Measurements from ENCODE around the gene FKBP14.
A peak's percentile ranks its signal among the peaks of the same experiment; 100 is the strongest.
"Not testable (repeated sequence)": the region's sequence is repeated elsewhere in the genome, so short reads cannot be mapped to it uniquely, and the experiment has no call there.

The FKBP14 gene

DNA sequence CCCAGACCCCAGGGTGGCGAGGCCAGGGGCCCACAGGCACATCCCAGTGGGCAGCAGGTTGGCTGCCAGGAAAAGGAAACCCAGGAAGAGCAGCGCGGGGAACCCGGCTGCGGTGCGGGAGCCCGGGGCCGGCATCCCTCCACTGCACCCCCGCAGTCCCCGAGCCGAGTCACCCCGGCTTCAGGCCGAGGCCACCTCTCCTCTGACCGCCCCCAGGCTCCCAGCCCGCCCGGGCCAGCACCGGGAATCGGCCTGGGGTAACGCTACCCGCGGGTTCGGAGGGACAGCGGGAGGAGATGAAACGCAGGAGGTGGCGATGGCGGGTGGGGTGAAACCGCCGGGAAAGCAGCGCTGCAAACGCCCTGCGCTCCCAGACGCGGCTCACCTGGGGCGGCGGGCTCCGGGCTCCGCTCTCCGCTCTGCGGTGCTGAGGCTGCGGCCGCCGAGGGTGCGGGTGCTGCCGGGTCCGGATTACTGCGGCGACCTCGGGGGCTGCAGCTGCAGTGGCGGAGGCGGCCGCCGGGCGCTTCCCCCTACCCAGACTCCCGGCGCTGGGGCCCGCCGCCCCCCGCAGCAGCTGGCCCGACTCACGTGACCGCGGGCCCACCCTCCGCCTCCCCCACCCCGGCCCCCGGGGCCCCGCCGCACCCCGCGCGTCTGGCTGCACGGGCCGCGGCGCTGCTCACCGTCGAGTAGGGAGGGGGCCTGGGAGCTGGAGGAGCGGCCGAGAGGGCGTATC lies 37.1 kb downstream of the FKBP14 start, which contains the start of gene SCRN1:
Gene SCRN1 (minus strand): TSS at position 545 of the 739 bp plus-strand sequence. CDS start 20,734 bp downstream, outside the sequence.
- DNase-seq = no peak

DNA sequence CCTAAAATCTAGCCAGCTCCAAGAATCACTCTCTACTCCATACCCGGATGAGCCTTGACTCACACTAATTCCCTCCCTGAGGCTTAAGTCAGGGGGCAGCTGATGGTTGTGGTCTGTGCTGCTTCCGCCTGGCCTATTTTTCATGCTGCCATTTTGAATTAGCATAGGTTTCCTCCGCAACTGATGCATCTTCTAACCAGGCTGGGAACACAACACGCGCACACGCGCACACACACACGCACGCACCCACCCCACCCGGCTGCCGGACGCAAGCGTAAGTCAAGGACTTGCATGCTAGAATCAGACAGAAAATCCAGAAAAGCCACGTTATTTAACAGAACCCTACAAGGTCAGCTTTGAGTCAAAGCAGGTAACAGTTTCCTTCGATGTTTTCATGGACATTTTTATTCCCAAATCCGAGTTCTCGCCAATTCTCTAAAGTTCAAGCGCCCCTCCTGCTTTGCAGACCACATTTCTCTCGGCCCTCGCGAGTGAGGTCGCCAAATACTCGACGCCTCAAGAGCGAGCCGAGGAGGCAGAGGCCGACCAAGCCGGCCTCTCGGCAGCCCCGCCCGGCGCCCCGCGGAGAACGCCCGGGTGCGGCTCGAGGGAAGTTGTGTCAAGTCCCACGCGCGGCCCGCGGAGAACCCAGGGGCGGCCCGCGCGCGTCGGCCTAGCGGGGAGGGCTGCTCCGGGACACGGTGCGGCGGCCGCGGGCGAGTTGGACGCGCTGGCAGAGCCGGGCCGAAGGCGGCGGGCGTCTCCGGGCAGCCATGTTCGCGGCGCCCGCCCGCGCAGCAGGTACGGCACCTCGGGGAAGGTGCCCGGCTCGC lies 37.9 kb downstream of the FKBP14 start:
- peak; percentile 43 for DNase-seq

DNA sequence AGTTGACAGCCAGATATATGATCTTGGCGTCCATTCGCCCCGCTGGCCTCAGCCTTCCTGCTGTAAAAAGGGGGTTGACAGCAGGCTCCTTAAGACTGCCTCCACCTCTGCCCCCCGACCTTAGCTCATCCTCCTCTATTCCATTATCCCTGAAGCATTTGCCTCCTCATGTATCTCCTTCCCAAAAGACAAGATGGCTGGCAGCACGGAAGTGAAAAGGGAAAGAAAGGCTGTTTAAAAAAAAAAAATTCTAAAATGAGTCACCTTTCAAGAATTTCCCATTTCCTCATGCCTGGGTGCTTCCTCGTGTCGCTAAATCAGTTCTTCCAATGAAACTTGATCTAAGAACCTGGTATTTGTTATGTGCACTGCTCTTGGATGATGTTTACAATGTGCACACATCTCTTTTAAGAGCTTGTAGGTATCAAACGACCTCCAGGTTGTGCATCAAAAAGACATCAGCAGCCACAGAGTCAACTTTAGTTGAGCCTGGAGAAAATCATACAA lies 38.6 kb downstream of the FKBP14 start:
- DNase-seq = no peak

DNA sequence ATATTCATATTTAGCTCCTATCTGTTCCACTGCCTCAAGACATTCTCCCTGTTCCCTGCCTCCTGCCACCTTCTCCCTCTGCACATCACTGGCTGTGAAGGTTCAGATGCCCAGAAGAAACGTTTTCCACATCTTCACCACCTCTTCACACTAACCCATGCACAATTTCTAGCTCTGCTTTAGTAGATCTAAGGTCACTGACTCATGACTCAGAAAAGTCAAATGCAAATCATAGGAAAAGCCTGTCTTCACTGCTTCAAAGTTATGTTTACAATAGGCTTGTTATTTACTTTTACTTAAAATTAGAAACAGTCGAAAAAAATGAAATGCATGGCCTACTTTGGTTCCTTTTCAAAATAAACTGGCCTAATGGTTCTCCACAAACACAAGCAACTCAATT lies 39.4 kb downstream of the FKBP14 start:
- DNase-seq = no peak

DNA sequence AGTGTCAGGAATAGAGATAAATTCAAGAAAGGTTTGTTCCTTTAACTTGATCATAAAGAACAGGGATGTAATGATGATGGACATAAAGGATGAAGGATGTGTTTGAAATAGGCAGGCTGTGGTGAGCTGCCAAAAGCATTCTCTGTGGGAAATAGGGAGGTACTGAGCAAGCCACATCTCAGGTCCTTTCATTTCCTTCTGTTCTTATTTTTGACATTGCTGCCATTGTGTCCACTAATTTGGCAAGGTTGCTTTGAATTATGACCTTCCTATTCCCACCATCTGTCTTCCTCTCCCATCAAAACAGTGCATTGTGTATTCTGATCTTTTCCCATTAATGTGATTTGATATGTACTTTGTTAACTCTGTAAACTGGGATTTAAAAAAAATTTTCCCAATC lies 46.4 kb downstream of the FKBP14 start:
- no peak for DNase-seq

DNA sequence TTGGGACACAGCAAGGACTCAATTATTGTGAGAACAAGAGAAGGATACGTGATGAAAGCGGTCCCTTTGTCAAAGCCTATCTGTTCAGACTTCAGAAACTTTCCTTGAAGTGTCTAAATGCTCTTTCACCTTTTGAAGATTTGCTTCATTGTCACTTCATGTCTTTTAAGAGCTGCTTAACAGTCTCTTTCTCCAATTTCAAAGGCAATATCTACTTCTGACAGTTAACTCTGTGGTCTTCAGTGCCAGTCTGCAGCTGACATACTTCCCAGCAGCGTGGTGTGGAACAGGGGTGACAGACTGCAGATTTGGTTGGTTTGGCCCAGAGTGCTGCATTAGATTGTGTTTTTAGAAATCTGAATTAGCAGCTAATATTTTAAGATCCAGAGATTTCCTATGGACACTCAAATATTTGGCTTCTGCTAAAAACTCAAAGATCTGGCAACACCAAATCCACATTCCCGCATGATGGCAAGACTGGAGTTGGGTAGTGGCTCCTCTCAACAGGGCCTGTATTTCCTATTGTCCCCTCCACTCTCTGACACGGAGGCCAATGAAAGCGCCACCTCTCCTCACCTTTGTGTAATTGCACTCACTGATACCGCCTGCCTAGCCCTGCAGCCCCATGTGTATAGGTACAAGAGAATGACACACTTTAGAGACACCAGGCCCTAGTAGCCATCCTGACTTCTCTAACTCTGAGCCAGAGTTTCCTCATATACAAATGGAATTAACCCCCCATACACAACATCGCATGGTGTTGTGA lies 48.4 kb downstream of the FKBP14 start:
- DNase-seq = no peak

DNA sequence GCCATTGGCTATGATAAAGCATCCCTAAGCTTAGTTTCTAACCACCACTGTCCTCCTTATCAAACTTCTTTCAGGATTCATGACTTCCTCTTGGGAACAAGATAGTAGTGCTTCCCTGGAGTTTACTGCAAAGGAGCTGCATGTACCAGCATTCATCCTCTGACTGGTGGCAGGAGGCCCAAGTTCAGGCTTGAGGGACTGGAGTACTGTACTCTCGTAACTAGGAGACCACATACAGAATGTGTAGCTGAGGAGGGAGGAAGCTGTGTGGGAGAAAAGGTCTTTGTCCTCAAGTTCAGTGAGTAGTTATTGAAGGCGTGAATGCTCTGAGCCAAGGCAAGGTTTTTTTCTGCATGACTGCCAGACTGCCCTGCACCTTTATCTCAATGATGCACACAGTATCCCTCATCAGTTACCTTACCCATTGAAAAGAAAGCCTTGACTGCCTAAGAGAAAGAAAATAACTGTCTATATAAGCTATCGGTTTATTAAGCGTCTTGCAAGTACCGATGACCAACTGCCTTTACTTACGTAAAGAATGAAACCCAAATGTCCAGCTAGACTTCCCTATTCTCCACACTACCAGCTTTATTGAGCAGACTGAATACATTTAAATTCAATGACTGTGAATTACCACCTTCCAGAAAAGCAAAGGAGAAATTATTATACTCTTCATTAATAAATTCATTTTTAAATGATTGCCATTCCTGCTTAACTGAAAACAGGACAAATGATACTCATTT lies 49.7 kb downstream of the FKBP14 start:
- no peak for DNase-seq

DNA sequence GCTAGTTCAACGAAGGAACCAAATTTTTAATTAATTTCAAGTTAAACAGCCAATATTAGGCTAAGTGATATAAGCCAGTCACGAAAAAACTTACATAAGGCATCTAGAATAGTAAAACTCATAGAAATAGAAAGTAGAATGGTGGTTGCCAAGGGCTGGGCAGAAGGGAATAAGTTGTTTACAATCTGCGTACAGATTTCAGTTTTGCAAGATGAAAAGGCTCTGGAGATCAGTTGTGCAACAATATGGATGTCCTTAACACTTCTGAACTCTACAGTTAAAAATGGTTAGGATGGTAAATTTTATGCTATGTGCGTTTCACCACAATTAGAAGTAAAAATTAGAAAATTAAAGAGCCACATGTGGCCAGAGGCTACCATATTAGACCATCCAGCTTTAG lies 50.2 kb downstream of the FKBP14 start:
- DNase-seq = no peak

DNA sequence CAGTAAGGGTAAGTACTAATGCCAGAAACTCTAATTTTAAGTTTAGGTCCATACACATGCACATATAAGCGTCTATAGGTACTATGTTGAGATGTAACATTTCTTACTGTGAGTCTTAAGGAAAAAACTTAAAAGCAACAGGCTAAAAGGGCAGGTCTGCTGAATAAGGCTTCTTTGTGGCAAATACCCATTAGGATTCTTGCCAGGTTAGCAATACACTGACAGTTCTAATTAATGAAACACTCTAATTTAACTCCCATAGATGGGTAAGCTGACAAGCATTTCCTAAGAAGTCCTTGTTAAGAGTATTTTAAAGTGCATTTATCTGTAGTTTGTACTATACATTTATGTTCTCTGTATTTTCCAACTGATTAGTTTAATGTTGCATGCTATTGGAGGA lies 50.9 kb downstream of the FKBP14 start:
- DNase-seq = no peak

DNA sequence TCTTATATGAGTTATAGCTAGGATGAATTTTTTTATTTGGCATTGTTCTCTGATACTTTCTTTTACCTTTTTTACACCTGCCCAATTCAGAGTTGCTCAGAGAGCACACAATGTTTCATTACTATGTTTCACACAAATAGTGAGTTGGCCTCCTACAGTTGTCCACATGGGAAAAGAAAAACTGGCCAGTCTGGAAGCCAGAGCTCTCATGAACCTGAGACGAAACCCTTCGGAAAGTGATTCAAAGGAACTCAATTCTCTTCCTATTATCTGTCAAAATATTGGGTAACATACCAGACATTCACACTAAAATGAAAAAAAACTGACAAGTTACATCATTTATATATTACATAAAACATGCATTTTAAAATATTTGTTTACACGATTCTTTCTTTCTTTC lies 52.2 kb downstream of the FKBP14 start:
- no peak for DNase-seq

DNA sequence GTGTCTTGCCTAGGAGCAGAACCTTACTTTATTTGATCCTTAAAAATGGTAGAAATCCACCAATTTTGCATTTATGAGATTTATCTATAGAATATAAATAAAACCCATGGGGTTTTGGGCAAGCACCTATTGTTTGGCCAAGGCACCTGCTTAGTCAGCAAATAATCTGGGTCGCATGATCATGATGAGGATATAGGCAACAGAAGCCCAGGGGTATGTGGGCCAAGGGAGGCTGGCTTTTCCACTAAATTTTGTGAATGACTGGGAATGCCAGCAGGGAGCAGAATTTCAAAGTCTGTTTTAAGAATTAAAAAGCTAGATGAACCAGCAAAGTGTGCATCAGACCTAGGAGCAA lies 54.2 kb downstream of the FKBP14 start:
- DNase-seq = no peak

DNA sequence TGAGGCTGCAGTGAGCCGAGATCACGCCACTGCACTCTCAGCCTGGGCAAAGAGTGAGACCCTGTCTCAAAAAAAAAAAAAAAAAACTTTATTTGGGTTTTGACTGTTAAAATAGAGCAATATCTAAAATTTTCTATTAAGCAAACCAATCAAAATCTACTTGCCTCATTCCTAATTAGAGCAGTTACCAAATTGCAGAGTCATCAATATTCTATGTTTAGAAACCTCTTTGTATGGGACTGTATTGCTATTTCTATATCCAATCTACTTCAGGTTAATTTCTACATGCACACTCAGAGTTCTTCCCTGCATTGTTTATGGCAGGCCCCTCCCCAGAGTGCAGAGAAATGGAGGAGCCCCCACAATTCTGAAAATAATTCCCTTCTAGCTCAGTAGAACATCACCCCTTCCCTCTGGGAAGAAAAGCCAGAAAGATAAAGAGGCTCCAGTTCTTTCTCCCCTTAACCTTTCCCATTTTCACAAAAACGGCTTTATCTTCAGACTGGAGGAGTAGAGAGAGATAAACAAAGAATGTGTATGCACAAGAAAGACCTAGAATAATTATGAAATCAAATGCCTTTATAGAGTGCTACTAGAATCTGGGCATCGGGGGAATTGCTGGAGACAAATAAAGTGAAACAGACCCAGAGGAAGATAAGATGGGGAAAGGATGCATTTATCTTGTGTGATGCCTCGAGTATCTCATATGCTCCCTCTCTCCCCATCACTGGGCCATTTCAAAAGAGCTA lies 54.8 kb downstream of the FKBP14 start:
- DNase-seq = no peak

DNA sequence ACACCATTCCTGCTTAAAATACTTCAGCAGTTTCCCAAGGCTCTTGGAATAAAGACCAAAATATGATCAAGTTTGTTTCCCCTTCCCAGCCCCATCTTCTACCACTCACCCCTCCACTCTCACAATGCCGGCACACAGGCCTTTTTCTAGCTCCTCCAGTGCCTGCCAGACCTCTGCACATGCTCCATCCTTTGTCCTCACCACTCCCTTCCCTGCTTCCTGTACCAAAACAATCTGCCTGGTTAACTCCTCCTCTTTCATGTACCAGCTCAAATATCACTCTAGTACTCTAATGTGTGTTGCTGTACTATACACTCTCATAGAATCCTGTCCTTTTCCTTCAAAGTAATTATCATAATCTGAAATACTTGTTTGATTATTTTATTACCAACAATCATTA lies 56.3 kb downstream of the FKBP14 start:
- DNase-seq = no peak

DNA sequence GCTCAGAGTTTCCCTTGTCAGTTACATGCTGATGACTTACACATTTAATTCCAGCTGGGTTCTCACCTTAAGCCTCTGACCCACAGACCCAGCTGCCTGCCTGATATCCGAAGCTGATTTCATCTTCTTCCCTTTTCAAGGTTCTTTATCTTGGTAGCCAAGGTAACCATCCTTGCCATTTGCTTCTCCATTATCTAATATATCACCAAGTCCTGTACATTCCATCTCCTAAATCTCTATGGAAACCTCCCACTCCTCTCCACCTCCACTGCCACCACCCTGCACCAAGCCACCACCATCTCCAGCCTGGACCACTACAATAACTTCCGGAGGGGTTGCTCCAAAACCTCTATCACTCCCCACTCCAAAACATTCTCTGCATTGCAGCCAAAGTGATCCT lies 56.8 kb downstream of the FKBP14 start:
- DNase-seq = no peak

DNA sequence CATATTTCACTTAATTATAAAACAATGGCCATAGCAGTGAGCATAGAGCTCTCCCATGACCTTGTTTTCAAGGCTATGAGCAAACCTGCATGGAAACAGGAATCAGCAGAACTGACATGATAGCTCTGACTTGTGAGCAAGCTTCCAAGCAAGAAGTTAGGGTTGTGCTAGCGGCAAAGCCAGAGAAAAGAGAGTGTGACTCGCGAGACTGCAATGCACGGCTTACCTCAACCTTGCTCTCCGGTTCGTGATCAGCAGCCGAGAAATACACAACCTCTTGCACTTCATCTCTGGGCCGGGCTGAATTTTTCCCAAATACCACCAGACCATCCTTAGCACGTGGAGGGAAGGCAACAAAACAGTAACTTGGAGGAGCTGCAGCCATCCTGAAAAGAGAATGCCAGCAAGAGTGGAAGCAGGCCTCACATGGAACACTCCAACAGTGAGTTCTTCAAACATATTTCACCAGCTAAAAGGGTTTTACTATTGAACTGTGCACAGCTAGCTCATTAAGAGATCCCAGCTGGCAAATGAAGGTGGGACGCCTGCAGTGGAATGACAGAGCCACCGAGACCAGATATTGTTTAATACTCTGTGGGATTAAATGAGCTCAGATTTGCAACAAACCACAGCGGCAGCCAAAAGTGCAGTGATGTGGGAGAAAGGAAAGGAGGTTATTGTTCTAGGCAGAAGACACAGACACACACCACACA lies 57.7 kb downstream of the FKBP14 start:
- DNase-seq = no peak

DNA sequence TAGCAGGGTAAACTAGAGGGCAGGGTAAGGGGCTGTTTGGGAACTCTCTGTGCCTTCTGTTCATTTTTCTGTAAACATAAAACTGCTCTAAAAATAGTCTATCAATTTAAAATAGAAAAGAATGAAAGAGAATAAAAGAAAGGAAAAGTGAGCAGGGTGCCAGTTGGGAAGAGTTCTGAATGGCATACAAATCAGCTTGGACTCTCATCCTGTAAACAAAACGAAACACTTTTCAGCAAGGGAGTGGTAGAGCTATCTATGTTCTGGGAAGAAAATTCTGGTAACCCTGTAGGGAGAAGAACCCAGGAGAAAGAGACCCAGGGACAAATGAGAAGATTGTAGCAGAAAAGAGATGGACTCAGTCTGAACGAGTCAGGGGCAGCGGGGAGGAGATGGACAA lies 61.5 kb downstream of the FKBP14 start:
- no peak for DNase-seq

DNA sequence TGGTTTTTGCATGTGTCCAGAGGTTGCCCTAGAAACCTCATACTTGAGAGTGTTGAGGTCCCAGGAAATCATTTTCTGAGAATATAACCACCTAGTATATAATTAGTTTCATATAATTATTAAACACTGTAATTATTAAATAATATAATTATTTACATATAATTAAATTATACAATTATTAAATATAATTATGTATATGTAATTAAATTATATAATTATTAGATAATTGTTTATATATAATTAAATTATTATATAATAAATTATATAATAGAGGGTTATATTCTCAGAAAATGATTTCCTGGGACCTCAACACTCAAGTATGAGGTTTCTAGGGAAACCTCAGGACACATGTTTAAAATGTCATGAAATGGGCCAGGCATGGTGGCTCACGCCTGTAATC lies 64.5 kb downstream of the FKBP14 start:
- no peak for DNase-seq

DNA sequence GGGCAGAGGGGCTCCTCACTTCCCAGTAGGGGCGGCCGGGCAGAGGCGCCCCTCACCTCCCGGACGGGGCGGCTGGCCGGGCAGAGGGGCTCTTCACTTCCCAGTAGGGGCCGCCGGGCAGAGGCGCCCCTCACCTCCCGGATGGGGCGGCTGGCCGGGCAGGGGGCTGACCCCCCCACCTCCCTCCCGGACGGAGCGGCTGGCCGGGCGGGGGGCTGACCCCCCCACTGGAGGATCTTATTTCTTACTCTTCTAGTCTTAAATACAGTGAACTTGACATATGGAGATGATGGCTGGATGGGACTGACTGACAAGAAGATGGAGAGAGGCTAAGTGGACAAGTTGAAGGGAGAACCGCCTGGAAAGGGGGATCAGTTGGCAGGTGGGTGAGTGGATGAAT lies 64.9 kb downstream of the FKBP14 start:
- not testable (repeated sequence) for DNase-seq
